Endothelial cell of coronary artery (primary cell): ENCODE data around the gene MSTN. TPM values are rescaled to one million over a fixed set of nuclear protein-coding genes. Genes with fewer than 3 reads are reported as not detected.

Experiments
- total RNA-seq: library from RNA; depleted of rRNA; stranded (reverse); fragments of >200 nt; gene quantifications from 2 replicates; pipeline ENCODE4 v1.2.3, GENCODE V29; 2014

The MSTN gene
- 0.09 TPM in 1 of 2 replicates, not detected in the other for total RNA-seq

DNA sequence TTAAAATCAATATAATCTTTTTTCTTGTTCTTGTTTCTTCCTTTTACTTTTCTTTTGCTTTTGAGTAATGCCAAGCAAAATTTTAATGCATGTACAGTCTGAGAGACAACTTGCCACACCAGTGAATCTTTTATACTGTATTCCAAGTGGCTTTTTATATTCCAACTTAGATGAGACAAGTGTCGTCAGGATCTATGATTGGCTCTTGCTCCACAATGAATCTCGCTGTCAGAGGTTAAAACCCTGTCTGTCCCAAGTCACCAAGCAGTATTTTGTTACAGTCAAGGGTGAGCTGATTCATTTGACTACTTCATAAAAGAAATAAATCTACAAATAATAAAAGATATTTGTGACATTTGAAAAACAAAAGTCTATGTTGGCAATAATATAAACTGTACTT, at the start of gene MSTN:
TSS of gene MSTN (minus strand) at position 129 of the 400 bp plus-strand sequence. CDS start 133 bp downstream, outside the sequence.

